Smooth muscle cell (in vitro differentiated cells): ENCODE measurements around the gene ECEL1. TPM values are rescaled to one million over a fixed set of nuclear protein-coding genes. Genes with fewer than 3 reads are reported as not detected.
"Not testable (repeated sequence)": the region's sequence is repeated elsewhere in the genome, so short reads cannot be mapped to it uniquely, and the experiment has no call there.

ENCODE experiments used
- DNase-seq: peaks from one replicate; lab custom pipeline; 2025; ENCODE audit not compliant: unreplicated experiment; lab: John Stamatoyannopoulos, UW
- H2AFZ ChIP-seq: fragments of 200-600 bp; sonication (generic); 2 replicates; pipeline ENCODE4 v1.6.0; 2016; ENCODE audit warnings: antibody characterized with exemption, low read depth, mild to moderate bottlenecking
- H3F3A ChIP-seq: fragments of 200-600 bp; sonication (generic); 2 replicates; pipeline ENCODE4 v1.6.0; 2017; ENCODE audit warnings: antibody characterized with exemption, low read depth
- H3K27ac ChIP-seq: fragments of 200-600 bp; sonication (generic); 2 replicates; pipeline ENCODE4 v1.5.1; 2016; ENCODE audit warnings: low read depth, mild to moderate bottlenecking
- H3K27me3 ChIP-seq: fragments of 200-600 bp; sonication (generic); 2 replicates; pipeline ENCODE4 v1.6.1; 2016; ENCODE audit warnings: low read depth, mild to moderate bottlenecking
- H3K36me3 ChIP-seq: fragments of 200-600 bp; sonication (generic); 2 replicates; pipeline ENCODE4 v1.5.1; 2016; ENCODE audit warnings: low read depth
- H3K4me1 ChIP-seq: fragments of 200-600 bp; sonication (generic); 2 replicates; pipeline ENCODE4 v1.5.1; 2016; ENCODE audit warnings: low read depth
- H3K4me2 ChIP-seq: fragments of 200-600 bp; sonication (generic); 2 replicates; pipeline ENCODE4 v1.6.0; 2016; ENCODE audit warnings: mild to moderate bottlenecking
- H3K4me3 ChIP-seq: fragments of 200-600 bp; sonication (generic); 2 replicates; pipeline ENCODE4 v1.5.1; 2016; ENCODE audit warnings: mild to moderate bottlenecking
- H3K79me2 ChIP-seq: fragments of 200-600 bp; sonication (generic); 2 replicates; pipeline ENCODE4 v1.6.0; 2016; ENCODE audit warnings: low read depth, mild to moderate bottlenecking
- H3K9ac ChIP-seq: fragments of 200-600 bp; sonication (generic); 2 replicates; pipeline ENCODE4 v1.6.0; 2016; ENCODE audit warnings: low read depth
- H3K9me3 ChIP-seq: fragments of 200-600 bp; sonication (generic); replicated peaks from 2 replicates; pipeline ENCODE4 v1.5.1; 2016; ENCODE audit warnings: low read depth
- H4K20me1 ChIP-seq: fragments of 200-600 bp; sonication (generic); 2 replicates; pipeline ENCODE4 v1.6.0; 2016; ENCODE audit warnings: low read depth
- CTCF ChIP-seq: fragments of 200-600 bp; sonication (generic); IDR thresholded peaks from 2 replicates; pipeline ENCODE4 v1.5.1; 2017; ENCODE audit warnings: borderline replicate concordance, mild to moderate bottlenecking, antibody characterized with exemption; ENCODE audit not compliant: insufficient read depth, poor library complexity, severe bottlenecking
- WGBS: methylation state at CpG from one replicate; pipeline ENCODE4 v1.1.7; 2016; ENCODE audit warnings: low lambda C conversion rate; 5-methylcytosine and 5-hydroxymethylcytosine counted together
- polyA plus RNA-seq: library from polyadenylated mRNA; unstranded; fragments of >200 nt; fragmentation: Nextera tagmentation; extraction: Ambion mirVana; gene quantifications from 2 replicates; pipeline ENCODE4 v1.2.1, GENCODE V29; 2016
- total RNA-seq: library from RNA; depleted of rRNA; stranded (reverse); fragments of >200 nt; gene quantifications from 2 replicates; pipeline ENCODE4 v1.2.3, GENCODE V29; 2014

The ECEL1 gene
- total and polyA plus RNA-seq, 2 experiments from 2014 or later, result not detected

- Histone ChIP-seq H4K20me1 (no peaks in the 10 kb centered on the region), H3K9ac (no peak overlapping the region), H3K27ac (no peak overlapping the region), H3K27me3 (no peaks in the 10 kb centered on the region), H3K4me2 (peak overlapping the region; percentile 17), H3K36me3 (no peaks in the 10 kb centered on the region), H3K9me3 (no peaks in the 10 kb centered on the region), H3K4me3 (no peak overlapping the region), H2AFZ (no peak overlapping the region), H3K4me1 (peaks cover 6% of the 10 kb centered on the region), H3K79me2 (no peaks in the 10 kb centered on the region), H3F3A (no peaks in the 10 kb centered on the region)
- TF ChIP-seq CTCF, result no peak
- 79% methylated on average over 14 of the region's 14 CpGs for WGBS
- DNase-seq, result no peak
Measured at GRCh38 chr2:232534940-232535651, 47.5 kb upstream of the ECEL1 start.

GRCh38 chr2:232533944-232534710 lies 46.5 kb upstream of the ECEL1 start:
- no peaks in the 10 kb centered on the region for H3F3A ChIP-seq
- no peaks in the 10 kb centered on the region for H3K36me3 ChIP-seq
- H3K9ac ChIP-seq, result no peak overlapping the region
- H3K4me2 ChIP-seq, result no peak overlapping the region
- no peak for TF ChIP-seq CTCF
- DNase-seq, result no peak
- no peaks in the 10 kb centered on the region for H3K79me2 ChIP-seq
- H3K4me1 ChIP-seq, result peaks cover under 1% of the 10 kb centered on the region
- H4K20me1 ChIP-seq, result no peaks in the 10 kb centered on the region
- H2AFZ ChIP-seq, result no peak overlapping the region
- 74% methylated on average over 13 of the region's 13 CpGs for WGBS
- no peak overlapping the region for H3K27ac ChIP-seq
- no peaks in the 10 kb centered on the region for H3K9me3 ChIP-seq
- H3K27me3 ChIP-seq, result no peaks in the 10 kb centered on the region
- no peak overlapping the region for H3K4me3 ChIP-seq

GRCh38 chr2:232532821-232533220 lies 45.2 kb upstream of the ECEL1 start:
- not testable (repeated sequence) for H2AFZ ChIP-seq, H3K36me3 ChIP-seq, H3K27ac ChIP-seq, H3K4me3 ChIP-seq, H3K9me3 ChIP-seq, H3K4me1 ChIP-seq, H3K79me2 ChIP-seq, H3K27me3 ChIP-seq, H4K20me1 ChIP-seq, H3F3A ChIP-seq, H3K9ac ChIP-seq, H3K4me2 ChIP-seq, DNase-seq
- 92% methylated on average over 7 of the region's 7 CpGs for WGBS

GRCh38 chr2:232532419-232532818 lies 44.8 kb upstream of the ECEL1 start:
- H3K4me2 ChIP-seq, result no peak overlapping the region
- no peaks in the 10 kb centered on the region for H3K27me3 ChIP-seq
- no peak overlapping the region for H3K4me3 ChIP-seq
- no peak overlapping the region for H3K9ac ChIP-seq
- no peak for DNase-seq
- H3K79me2 ChIP-seq, result no peaks in the 10 kb centered on the region
- H3K27ac ChIP-seq, result no peak overlapping the region
- no peak overlapping the region for H2AFZ ChIP-seq
- no peaks in the 10 kb centered on the region for H3K4me1 ChIP-seq
- H4K20me1 ChIP-seq, result no peaks in the 10 kb centered on the region
- no peaks in the 10 kb centered on the region for H3K36me3 ChIP-seq
- no peaks in the 10 kb centered on the region for H3F3A ChIP-seq
- H3K9me3 ChIP-seq, result no peaks in the 10 kb centered on the region
- 82% methylated on average over 7 of the region's 9 CpGs for whole genome bisulfite sequencing
- no peak for TF ChIP-seq CTCF
